MG63 (cell line): ENCODE measurements around the gene MBNL1. TPM values are rescaled to one million over a fixed set of nuclear protein-coding genes. Genes with fewer than 3 reads are reported as not detected.
A peak's percentile ranks its signal among the peaks of the same experiment; 100 is the strongest.
"Not testable (repeated sequence)": the region's sequence is repeated elsewhere in the genome, so short reads cannot be mapped to it uniquely, and the experiment has no call there.

Source experiments
- DNase-seq: peaks from one replicate; pipeline ENCODE4 v3.0.0-alpha.2; 2020
- H3K27me3 ChIP-seq: fragments of 250-450 bp; sonication (Bioruptor Pico); 2 replicates; pipeline ENCODE4 v1.5.1; 2020; ENCODE audit warnings: mild to moderate bottlenecking, moderate library complexity
- H3K36me3 ChIP-seq: fragments of 250-450 bp; sonication (Bioruptor Pico); 2 replicates; pipeline ENCODE4 v1.5.1; 2020; ENCODE audit warnings: mild to moderate bottlenecking, moderate library complexity
- H3K4me3 ChIP-seq: fragments of 250-450 bp; sonication (Bioruptor Pico); 2 replicates; pipeline ENCODE4 v1.5.1; 2020; ENCODE audit warnings: mild to moderate bottlenecking, moderate library complexity
- H3K9me3 ChIP-seq: fragments of 250-450 bp; sonication (Bioruptor Pico); 2 replicates; pipeline ENCODE4 v1.5.1; 2020; ENCODE audit warnings: mild to moderate bottlenecking, moderate library complexity
- total RNA-seq: library from RNA; depleted of rRNA; stranded (reverse); fragments of >200 nt; shearing (Covaris generic); gene quantifications from 2 replicates; pipeline ENCODE4 v1.2.3, GENCODE V29; 2014; ENCODE audit warnings: low replicate concordance

The MBNL1 gene
- total RNA-seq, 1 experiment from 2014 or later = 171 TPM

GRCh38 chr3:152337337-152337736 is 68.6 kb downstream of the MBNL1 start:
- peak; percentile 28 for DNase-seq
- not testable (repeated sequence) for H3K9me3 ChIP-seq, H3K27me3 ChIP-seq, H3K4me3 ChIP-seq
- peaks cover 94% of the 10 kb centered on the region for H3K36me3 ChIP-seq

- Histone ChIP-seq H3K36me3 (peaks cover 96% of the 10 kb centered on the region), H3K4me3 (no peak overlapping the region), H3K27me3 (no peaks in the 10 kb centered on the region), H3K9me3 (no peaks in the 10 kb centered on the region)
- no peak for DNase-seq
Observed at GRCh38 chr3:152338159-152338720, 69.5 kb downstream of the MBNL1 start.

- Histone ChIP-seq H3K9me3 (no peaks in the 10 kb centered on the region), H3K4me3 (no peak overlapping the region), H3K27me3 (no peaks in the 10 kb centered on the region), H3K36me3 (peaks cover 97% of the 10 kb centered on the region)
- DNase-seq = no peak
Observed at GRCh38 chr3:152339881-152340505, 71.3 kb downstream of the MBNL1 start.

- H3K27me3 ChIP-seq = no peaks in the 10 kb centered on the region
- H3K9me3 ChIP-seq = no peaks in the 10 kb centered on the region
- H3K4me3 ChIP-seq = no peak overlapping the region
- DNase-seq = no peak
- peaks cover 80% of the 10 kb centered on the region for H3K36me3 ChIP-seq
Observed at GRCh38 chr3:152345233-152345632, 76.5 kb downstream of the MBNL1 start.

GRCh38 chr3:152346058-152346457 is 77.3 kb downstream of the MBNL1 start:
- H3K27me3 ChIP-seq = no peaks in the 10 kb centered on the region

GRCh38 chr3:152346740-152347139 is 78.0 kb downstream of the MBNL1 start:
- no peak overlapping the region for H3K4me3 ChIP-seq
- H3K9me3 ChIP-seq = no peaks in the 10 kb centered on the region

More at GRCh38 chr3:152346058-152346457, 77.3 kb downstream of the MBNL1 start:
- DNase-seq = no peak
- Histone ChIP-seq H3K4me3 (no peak overlapping the region), H3K9me3 (no peaks in the 10 kb centered on the region), H3K36me3 (peaks cover 76% of the 10 kb centered on the region)

GRCh38 chr3:152348436-152349177 is 79.9 kb downstream of the MBNL1 start:
- Histone ChIP-seq H3K9me3 (no peaks in the 10 kb centered on the region), H3K36me3 (peaks cover 66% of the 10 kb centered on the region), H3K4me3 (no peak overlapping the region), H3K27me3 (no peaks in the 10 kb centered on the region)
- DNase-seq = no peak

More at GRCh38 chr3:152346740-152347139, 78.0 kb downstream of the MBNL1 start:
- Histone ChIP-seq H3K36me3 (peaks cover 76% of the 10 kb centered on the region), H3K27me3 (no peaks in the 10 kb centered on the region)
- DNase-seq = peak; percentile 19

- no peak overlapping the region for H3K4me3 ChIP-seq
- DNase-seq = no peak
- H3K9me3 ChIP-seq = no peaks in the 10 kb centered on the region
Observed at GRCh38 chr3:152349392-152349791, 80.7 kb downstream of the MBNL1 start.

GRCh38 chr3:152350139-152350538 is 81.4 kb downstream of the MBNL1 start:
- Histone ChIP-seq H3K9me3 (no peaks in the 10 kb centered on the region), H3K27me3 (no peaks in the 10 kb centered on the region), H3K4me3 (no peak overlapping the region), H3K36me3 (peaks cover 63% of the 10 kb centered on the region)
- DNase-seq = no peak

More at GRCh38 chr3:152349392-152349791, 80.7 kb downstream of the MBNL1 start:
- H3K27me3 ChIP-seq = no peaks in the 10 kb centered on the region
- H3K36me3 ChIP-seq = peaks cover 65% of the 10 kb centered on the region

GRCh38 chr3:152350776-152351175 is 82.0 kb downstream of the MBNL1 start:
- no peak for DNase-seq
- Histone ChIP-seq H3K4me3 (no peak overlapping the region), H3K9me3 (no peaks in the 10 kb centered on the region), H3K27me3 (no peaks in the 10 kb centered on the region), H3K36me3 (peaks cover 63% of the 10 kb centered on the region)

- Histone ChIP-seq H3K9me3 (no peaks in the 10 kb centered on the region), H3K27me3 (no peaks in the 10 kb centered on the region), H3K4me3 (no peak overlapping the region), H3K36me3 (peaks cover 60% of the 10 kb centered on the region)
- no peak for DNase-seq
Observed at GRCh38 chr3:152352554-152352953, 83.8 kb downstream of the MBNL1 start.

GRCh38 chr3:152353578-152353977 is 84.8 kb downstream of the MBNL1 start:
- no peaks in the 10 kb centered on the region for H3K27me3 ChIP-seq
- no peak for DNase-seq
- H3K9me3 ChIP-seq = no peaks in the 10 kb centered on the region
- no peak overlapping the region for H3K4me3 ChIP-seq
- H3K36me3 ChIP-seq = peaks cover 57% of the 10 kb centered on the region

GRCh38 chr3:152355744-152356665 is 87.3 kb downstream of the MBNL1 start:
- Histone ChIP-seq H3K4me3 (no peak overlapping the region), H3K9me3 (no peaks in the 10 kb centered on the region), H3K36me3 (peaks cover 59% of the 10 kb centered on the region), H3K27me3 (no peaks in the 10 kb centered on the region)
- DNase-seq = no peak

GRCh38 chr3:152356870-152357276 is 88.1 kb downstream of the MBNL1 start:
- Histone ChIP-seq H3K27me3 (no peaks in the 10 kb centered on the region), H3K9me3 (no peaks in the 10 kb centered on the region), H3K36me3 (peaks cover 57% of the 10 kb centered on the region), H3K4me3 (no peak overlapping the region)
- no peak for DNase-seq

GRCh38 chr3:152357587-152357986 is 88.9 kb downstream of the MBNL1 start:
- no peak overlapping the region for H3K4me3 ChIP-seq
- no peaks in the 10 kb centered on the region for H3K9me3 ChIP-seq
- H3K36me3 ChIP-seq = peaks cover 60% of the 10 kb centered on the region
- DNase-seq = no peak
- no peaks in the 10 kb centered on the region for H3K27me3 ChIP-seq

GRCh38 chr3:152359385-152360248 is 90.9 kb downstream of the MBNL1 start:
- no peak overlapping the region for H3K4me3 ChIP-seq
- H3K9me3 ChIP-seq = no peaks in the 10 kb centered on the region
- H3K36me3 ChIP-seq = peaks cover 59% of the 10 kb centered on the region
- no peak for DNase-seq
- H3K27me3 ChIP-seq = no peaks in the 10 kb centered on the region
